ENCODE results near the gene CTTNBP2NL. TPM values are rescaled to one million over a fixed set of nuclear protein-coding genes. Genes with fewer than 3 reads are reported as not detected.

Gene CTTNBP2NL
- 12.3 and 15.0 TPM in 2 replicates for total RNA-seq (2014; rRNA removed)
- polyA plus RNA-seq (2012), result 10.0 TPM

- DNase-seq (ENCODE audit: low read depth), result peak; percentile 94
Observed at GRCh38 chr1:112395821-112396652, at the start of gene CTTNBP2NL. CTTNBP2NL (plus strand) TSS chr1:112396214; CDS start chr1:112416166, 19,952 bp downstream.

- no peak for DNase-seq (ENCODE audit: low read depth)
Observed at GRCh38 chr1:112346801-112347350, 49.1 kb upstream of the CTTNBP2NL start.

GRCh38 chr1:112356765-112357164 lies 39.2 kb upstream of the CTTNBP2NL start:
- DNase-seq (ENCODE audit: low read depth), result no peak

GRCh38 chr1:112357467-112357866 lies 38.5 kb upstream of the CTTNBP2NL start:
- DNase-seq (ENCODE audit: low read depth), result no peak

GRCh38 chr1:112358061-112358770 lies 37.8 kb upstream of the CTTNBP2NL start:
- no peak for DNase-seq (ENCODE audit: low read depth)

- DNase-seq (ENCODE audit: low read depth), result peak; percentile 59
Observed at GRCh38 chr1:112358798-112359408, 37.1 kb upstream of the CTTNBP2NL start.

GRCh38 chr1:112359961-112360767 lies 35.9 kb upstream of the CTTNBP2NL start:
- DNase-seq (ENCODE audit: low read depth), result peak; percentile 72

GRCh38 chr1:112363636-112364035 lies 32.4 kb upstream of the CTTNBP2NL start:
- no peak for DNase-seq (ENCODE audit: low read depth)

GRCh38 chr1:112368198-112368597 lies 27.8 kb upstream of the CTTNBP2NL start:
- no peak for DNase-seq (ENCODE audit: low read depth)

- DNase-seq (ENCODE audit: low read depth), result peak; percentile 71
Observed at GRCh38 chr1:112369392-112370285, 26.4 kb upstream of the CTTNBP2NL start.

- no peak for DNase-seq (ENCODE audit: low read depth)
Observed at GRCh38 chr1:112370996-112371395, 25.0 kb upstream of the CTTNBP2NL start.

- no peak for DNase-seq (ENCODE audit: low read depth)
Observed at GRCh38 chr1:112371775-112372174, 24.2 kb upstream of the CTTNBP2NL start.

GRCh38 chr1:112373806-112374205 lies 22.2 kb upstream of the CTTNBP2NL start:
- DNase-seq (ENCODE audit: low read depth), result no peak

- no peak for DNase-seq (ENCODE audit: low read depth)
Observed at GRCh38 chr1:112375701-112376100, 20.3 kb upstream of the CTTNBP2NL start.

GRCh38 chr1:112380356-112380755 lies 15.7 kb upstream of the CTTNBP2NL start:
- no peak for DNase-seq (ENCODE audit: low read depth)

- DNase-seq (ENCODE audit: low read depth), result no peak
Observed at GRCh38 chr1:112381324-112382076, 14.5 kb upstream of the CTTNBP2NL start.

- DNase-seq (ENCODE audit: low read depth), result no peak
Observed at GRCh38 chr1:112383759-112384370, 12.1 kb upstream of the CTTNBP2NL start.

- DNase-seq (ENCODE audit: low read depth), result no peak
Observed at GRCh38 chr1:112386024-112386723, 9.8 kb upstream of the CTTNBP2NL start.

Measured in LHCN-M2 (cell line).